ENCODE measurements around the gene FERMT3.

- TF ChIP-seq CTCF (IDR thresholded peaks at IDR 0.05) (no peak), POLR2AphosphoS5 (IDR thresholded peaks at IDR 0.05) (no peak), POLR2A (IDR thresholded peaks at IDR 0.05) (no peak)
Observed at GRCh38 chr11:64176751-64177150, 29.8 kb upstream of the FERMT3 start.
